Naive B cell (primary cell): ENCODE data around the gene LRRTM4. TPM values are rescaled to one million over a fixed set of nuclear protein-coding genes. Genes with fewer than 3 reads are reported as not detected.

Experiments
- ATAC-seq, 2 donors: fragments of 150-1000 bp; cut with Tn5 transposase; 2 replicates each; pipeline ENCODE4 v1.10.0; 2021; ENCODE audit warnings: low read depth in 2 of 2, mild to moderate bottlenecking in 2 of 2, moderate library complexity in 2 of 2
- DNase-seq: peaks from one replicate; pipeline ENCODE4 v3.0.0; 2022
- H3K27ac Mint-ChIP-seq, 6 donors: one replicate each; pipeline ENCODE4 v1.8.0; 2020 to 2022; ENCODE audit warnings: mild to moderate bottlenecking in 6 of 6, mixed read lengths in 6 of 6, moderate library complexity in 5 of 6, inconsistent platforms in 2 of 6
- H3K27me3 Mint-ChIP-seq, 3 donors: one replicate each; pipeline ENCODE4 v1.8.0; 2021 to 2022; ENCODE audit warnings: mixed read lengths in 3 of 3, mild to moderate bottlenecking in 1 of 3
- H3K36me3 Mint-ChIP-seq, 2 donors: one replicate each; pipeline ENCODE4 v1.8.0; 2020 to 2022; ENCODE audit warnings: mixed read lengths in 2 of 2, inconsistent platforms in 1 of 2, mild to moderate bottlenecking in 1 of 2
- H3K4me1 Mint-ChIP-seq, 3 donors: one replicate each; pipeline ENCODE4 v1.8.0; 2020 to 2022; ENCODE audit warnings: mixed read lengths in 3 of 3, inconsistent platforms in 1 of 3, mild to moderate bottlenecking in 1 of 3, moderate library complexity in 1 of 3
- H3K4me3 Mint-ChIP-seq, 8 donors: one replicate each; pipeline ENCODE4 v1.8.0; 2020 to 2022; ENCODE audit warnings: mild to moderate bottlenecking in 8 of 8, mixed read lengths in 8 of 8, moderate library complexity in 8 of 8, inconsistent platforms in 2 of 8
- H3K9me3 Mint-ChIP-seq, 7 donors: one replicate each; pipeline ENCODE4 v1.8.0; 2020 to 2022; ENCODE audit warnings: mixed read lengths in 7 of 7, mild to moderate bottlenecking in 5 of 7, inconsistent platforms in 2 of 7, moderate library complexity in 1 of 7
- polyA plus RNA-seq, 6 donors: library from polyadenylated mRNA; unstranded; fragments of 300-500 nt; fragmentation: Illumina TruSeq; gene quantifications; one replicate each; pipeline ENCODE4 v1.2.3, GENCODE V29; 2021; ENCODE audit warnings: low read depth in 6 of 6

The LRRTM4 gene
- polyA plus RNA-seq, 6 donors from 2014 or later: not detected

GRCh38 chr2:76861708-76862107 lies 660.5 kb downstream of the LRRTM4 start:
- no peak overlapping the region for H3K4me3 Mint-ChIP-seq
- H3K36me3 Mint-ChIP-seq: no peaks in the 10 kb centered on the region
- H3K4me1 Mint-ChIP-seq: no peaks in the 10 kb centered on the region
- H3K9me3 Mint-ChIP-seq: peaks cover 0 to 4% (median 0%) of the 10 kb centered on the region in 7 donors
- H3K27me3 Mint-ChIP-seq: no peaks in the 10 kb centered on the region
- H3K27ac Mint-ChIP-seq: no peak overlapping the region
- DNase-seq: no peak
- ATAC-seq: no peak

DNA sequence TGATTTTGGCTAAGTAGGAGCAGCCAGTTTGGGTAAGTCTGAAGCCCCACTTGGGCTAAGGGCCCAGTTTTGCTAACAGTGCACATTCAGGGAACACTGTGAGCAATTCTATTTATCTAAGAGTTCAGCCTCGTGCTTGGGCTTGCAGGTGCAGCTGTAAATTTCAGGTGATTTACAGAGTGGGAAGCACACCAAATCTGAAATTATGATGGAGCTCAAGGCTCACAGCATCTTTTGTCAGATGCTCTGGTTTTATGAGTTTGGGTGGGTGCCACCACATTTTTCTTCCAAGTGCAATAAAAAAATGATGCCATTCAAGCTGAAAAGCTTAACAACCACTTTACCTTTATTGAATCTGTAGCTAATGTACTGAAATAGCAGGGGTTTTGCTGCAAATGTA lies 671.2 kb downstream of the LRRTM4 start:
- no peak overlapping the region for H3K4me3 Mint-ChIP-seq
- no peak for ATAC-seq
- H3K27me3 Mint-ChIP-seq: no peaks in the 10 kb centered on the region
- H3K27ac Mint-ChIP-seq: no peak overlapping the region
- no peaks in the 10 kb centered on the region for H3K36me3 Mint-ChIP-seq
- H3K9me3 Mint-ChIP-seq: peaks cover 0 to 3% (median 0%) of the 10 kb centered on the region in 7 donors
- H3K4me1 Mint-ChIP-seq: no peaks in the 10 kb centered on the region
- no peak for DNase-seq

- Mint-ChIP-seq H3K9me3 (peaks cover 0 to 3% (median 0%) of the 10 kb centered on the region in 7 donors), H3K4me1 (no peaks in the 10 kb centered on the region), H3K36me3 (no peaks in the 10 kb centered on the region), H3K27me3 (no peaks in the 10 kb centered on the region), H3K4me3 (no peak overlapping the region), H3K27ac (no peak overlapping the region)
- DNase-seq (no peak), ATAC-seq (no peak)
These were observed 673.1 kb downstream of the LRRTM4 start for GRCh38 chr2:76849086-76849485.

GRCh38 chr2:76839826-76840225 lies 682.4 kb downstream of the LRRTM4 start:
- H3K4me3 Mint-ChIP-seq: no peak overlapping the region
- no peaks in the 10 kb centered on the region for H3K27me3 Mint-ChIP-seq
- peaks cover 0 to 4% (median 0%) of the 10 kb centered on the region in 7 donors for H3K9me3 Mint-ChIP-seq
- ATAC-seq: no peak
- no peak overlapping the region for H3K27ac Mint-ChIP-seq
- DNase-seq: no peak
- H3K36me3 Mint-ChIP-seq: no peaks in the 10 kb centered on the region
- no peaks in the 10 kb centered on the region for H3K4me1 Mint-ChIP-seq

- DNase-seq (no peak), ATAC-seq (no peak)
- H3K27me3 Mint-ChIP-seq: no peaks in the 10 kb centered on the region
- H3K9me3 Mint-ChIP-seq: peaks cover 0 to 3% (median 0%) of the 10 kb centered on the region in 7 donors
- H3K36me3 Mint-ChIP-seq: no peaks in the 10 kb centered on the region
- H3K27ac Mint-ChIP-seq: no peak overlapping the region
- no peaks in the 10 kb centered on the region for H3K4me1 Mint-ChIP-seq
- H3K4me3 Mint-ChIP-seq: no peak overlapping the region
These were observed 692.6 kb downstream of the LRRTM4 start for GRCh38 chr2:76829374-76830234.

DNA sequence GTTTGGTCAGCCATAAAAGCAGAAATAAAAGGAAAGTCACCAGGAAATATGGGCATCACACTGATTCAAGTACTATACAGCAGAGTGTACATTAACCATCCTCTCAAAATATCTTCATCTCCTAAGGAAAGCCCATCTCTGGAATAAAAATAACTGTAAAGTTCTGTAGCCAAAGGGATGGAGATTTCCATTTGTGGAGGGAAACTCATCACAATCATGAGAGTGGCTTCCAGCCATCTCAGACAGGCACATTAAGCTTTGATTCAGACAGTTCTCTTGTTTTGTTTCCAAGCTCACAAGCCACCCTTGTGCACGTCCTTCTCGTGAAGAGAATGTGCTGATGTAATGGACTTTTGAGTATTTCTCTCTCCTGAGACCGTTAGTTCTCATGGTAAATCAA lies 695.5 kb downstream of the LRRTM4 start:
- peaks cover 0 to 3% (median 0%) of the 10 kb centered on the region in 7 donors for H3K9me3 Mint-ChIP-seq
- ATAC-seq: no peak
- no peaks in the 10 kb centered on the region for H3K4me1 Mint-ChIP-seq
- no peak overlapping the region for H3K4me3 Mint-ChIP-seq
- no peaks in the 10 kb centered on the region for H3K36me3 Mint-ChIP-seq
- no peak for DNase-seq
- no peak overlapping the region for H3K27ac Mint-ChIP-seq
- H3K27me3 Mint-ChIP-seq: no peaks in the 10 kb centered on the region

GRCh38 chr2:76825140-76825970 lies 696.8 kb downstream of the LRRTM4 start:
- Mint-ChIP-seq H3K27me3 (no peaks in the 10 kb centered on the region), H3K36me3 (no peaks in the 10 kb centered on the region), H3K4me3 (no peak overlapping the region), H3K4me1 (no peaks in the 10 kb centered on the region), H3K27ac (no peak overlapping the region), H3K9me3 (peaks cover 0 to 3% (median 0%) of the 10 kb centered on the region in 7 donors)
- ATAC-seq (no peak), DNase-seq (no peak)

DNA sequence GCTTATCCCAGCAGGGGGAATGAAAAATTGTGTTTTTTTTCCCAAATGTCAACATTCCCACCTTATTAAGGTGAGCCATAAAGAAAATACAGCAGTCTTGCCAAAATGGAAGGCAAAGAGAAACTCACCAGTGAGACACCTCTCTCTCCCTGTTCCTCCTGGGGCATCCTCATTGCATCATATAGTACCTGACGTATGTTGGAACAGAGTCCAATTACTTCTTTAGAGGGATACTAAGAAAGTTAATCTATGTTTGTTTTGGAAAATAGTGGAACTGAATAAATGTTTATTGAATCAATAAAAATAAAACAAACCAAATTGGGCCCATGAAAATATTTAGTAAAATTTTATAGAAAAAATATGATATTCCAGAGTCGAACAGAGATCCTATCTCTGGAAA lies 700.4 kb downstream of the LRRTM4 start:
- Mint-ChIP-seq H3K27me3 (no peaks in the 10 kb centered on the region), H3K36me3 (no peaks in the 10 kb centered on the region), H3K9me3 (peaks cover 0 to 3% (median 0%) of the 10 kb centered on the region in 7 donors), H3K4me1 (no peaks in the 10 kb centered on the region), H3K27ac (no peak overlapping the region), H3K4me3 (no peak overlapping the region)
- DNase-seq (no peak), ATAC-seq (no peak)

GRCh38 chr2:76813084-76813483 lies 709.1 kb downstream of the LRRTM4 start:
- Mint-ChIP-seq H3K4me3 (no peak overlapping the region), H3K9me3 (peaks cover 0 to 9% (median 3%) of the 10 kb centered on the region in 7 donors), H3K27ac (no peak overlapping the region), H3K36me3 (no peaks in the 10 kb centered on the region), H3K4me1 (no peaks in the 10 kb centered on the region), H3K27me3 (no peaks in the 10 kb centered on the region)
- ATAC-seq (no peak), DNase-seq (no peak)

- Mint-ChIP-seq H3K9me3 (peaks cover 0 to 9% (median 3%) of the 10 kb centered on the region in 7 donors), H3K36me3 (no peaks in the 10 kb centered on the region), H3K27me3 (no peaks in the 10 kb centered on the region), H3K27ac (no peak overlapping the region), H3K4me3 (no peak overlapping the region), H3K4me1 (no peaks in the 10 kb centered on the region)
- DNase-seq (no peak), ATAC-seq (no peak)
These were observed 710.0 kb downstream of the LRRTM4 start for GRCh38 chr2:76812156-76812555.

GRCh38 chr2:76809136-76809535 lies 713.0 kb downstream of the LRRTM4 start:
- Mint-ChIP-seq H3K9me3 (peaks cover 0 to 6% (median 3%) of the 10 kb centered on the region in 7 donors), H3K27me3 (no peaks in the 10 kb centered on the region), H3K36me3 (no peaks in the 10 kb centered on the region), H3K4me1 (no peaks in the 10 kb centered on the region), H3K27ac (no peak overlapping the region), H3K4me3 (no peak overlapping the region)
- no peak for DNase-seq
- ATAC-seq: no peak

GRCh38 chr2:76808732-76809131 lies 713.4 kb downstream of the LRRTM4 start:
- ATAC-seq: no peak
- Mint-ChIP-seq H3K36me3 (no peaks in the 10 kb centered on the region), H3K4me1 (no peaks in the 10 kb centered on the region), H3K9me3 (peaks cover 0 to 6% (median 3%) of the 10 kb centered on the region in 7 donors), H3K4me3 (no peak overlapping the region), H3K27ac (no peak overlapping the region), H3K27me3 (no peaks in the 10 kb centered on the region)
- no peak for DNase-seq

- H3K4me3 Mint-ChIP-seq: no peak overlapping the region
- H3K27me3 Mint-ChIP-seq: no peaks in the 10 kb centered on the region
- ATAC-seq (no peak), DNase-seq (no peak)
- no peaks in the 10 kb centered on the region for H3K4me1 Mint-ChIP-seq
- H3K27ac Mint-ChIP-seq: no peak overlapping the region
- peaks cover 0 to 11% (median 5%) of the 10 kb centered on the region in 7 donors for H3K9me3 Mint-ChIP-seq
- no peaks in the 10 kb centered on the region for H3K36me3 Mint-ChIP-seq
These were observed 728.4 kb downstream of the LRRTM4 start for GRCh38 chr2:76793647-76794334.
